ENCODE results near the gene GEMIN4. TPM values are rescaled to one million over a fixed set of nuclear protein-coding genes. Genes with fewer than 3 reads are reported as not detected.
"Not testable (repeated sequence)": the region's sequence is repeated elsewhere in the genome, so short reads cannot be mapped to it uniquely, and the experiment has no call there.

Gene GEMIN4
- total and polyA plus RNA-seq, 2 donors (not counting 1 experiment from before 2014, with no cell fraction given), result 7.4 to 9.3 TPM

DNA sequence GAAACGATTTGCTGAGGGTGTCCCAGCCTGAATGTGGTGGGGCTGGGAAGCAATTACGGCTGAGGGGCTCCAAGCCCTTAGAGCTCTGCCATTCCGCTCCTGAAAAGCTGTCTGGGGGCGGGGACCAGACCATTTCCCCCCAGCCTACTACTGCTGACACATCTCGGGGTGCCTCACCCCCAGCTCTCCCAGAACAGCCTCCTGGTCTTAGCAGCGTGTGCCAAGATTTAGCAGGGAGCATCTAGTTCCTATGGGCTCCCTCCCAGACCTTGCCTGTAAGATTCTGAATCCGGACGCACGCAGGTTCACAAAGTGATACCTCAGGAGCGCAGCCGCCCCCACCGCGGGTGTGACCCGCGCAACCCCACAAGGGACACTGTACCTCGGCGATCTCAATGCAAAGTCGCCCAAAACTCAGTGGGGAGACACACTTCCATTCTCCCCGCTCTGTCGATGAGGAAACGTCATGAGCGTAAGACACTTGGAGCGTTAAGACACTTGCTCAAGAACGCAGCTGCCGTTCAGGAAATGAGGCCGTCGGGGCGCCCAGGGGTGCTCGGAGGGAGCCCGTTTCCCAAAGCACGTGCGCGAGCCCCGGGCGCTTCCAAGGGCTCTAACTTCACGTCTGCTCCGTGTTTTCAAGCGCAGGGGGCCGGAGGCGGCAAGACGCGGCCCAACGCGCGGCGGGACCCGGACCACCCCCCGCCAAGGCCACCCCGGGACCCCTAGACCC is 629 bp downstream of the GEMIN4 start:
- Histone ChIP-seq H2AFZ (ENCODE audit: low read length) (peak overlapping the region; percentile 80), H3K36me3 (ENCODE audit: control insufficient read depth, insufficient read depth, low read length) (peaks cover 10% of the 10 kb centered on the region), H3K9me3 (ENCODE audit: control insufficient read depth, insufficient read depth, low read depth, low read length) (no peaks in the 10 kb centered on the region), H3K27me3 (ENCODE audit: control insufficient read depth, insufficient read depth, low read length) (no peaks in the 10 kb centered on the region), H3K4me2 (ENCODE audit: extremely low read depth, insufficient read depth, low read length) (peak overlapping the region; percentile 90), H3K9ac (ENCODE audit: insufficient read depth, low read length) (peak overlapping the region; percentile 90), H3K4me3 (replicated peaks in 1 of 4; ENCODE audit: control extremely low read depth in 1 of 4, insufficient read depth in 1 of 4, low read depth in 3 of 4, low read length in 4 of 4) (peak overlapping the region; percentile 78 to 89 (median 84)), H3K79me2 (ENCODE audit: control insufficient read depth, insufficient read depth, low read length) (peaks cover 32% of the 10 kb centered on the region), H3K4me1 (ENCODE audit: control insufficient read depth, extremely low read depth, insufficient read depth, low read length) (peaks cover 4% of the 10 kb centered on the region), H4K20me1 (ENCODE audit: control insufficient read depth, extremely low read depth, insufficient read depth, low read length) (no peaks in the 10 kb centered on the region), H3K27ac (ENCODE audit: insufficient read depth, low read length) (peak overlapping the region; percentile 80)
- TF ChIP-seq, protein P1, sequence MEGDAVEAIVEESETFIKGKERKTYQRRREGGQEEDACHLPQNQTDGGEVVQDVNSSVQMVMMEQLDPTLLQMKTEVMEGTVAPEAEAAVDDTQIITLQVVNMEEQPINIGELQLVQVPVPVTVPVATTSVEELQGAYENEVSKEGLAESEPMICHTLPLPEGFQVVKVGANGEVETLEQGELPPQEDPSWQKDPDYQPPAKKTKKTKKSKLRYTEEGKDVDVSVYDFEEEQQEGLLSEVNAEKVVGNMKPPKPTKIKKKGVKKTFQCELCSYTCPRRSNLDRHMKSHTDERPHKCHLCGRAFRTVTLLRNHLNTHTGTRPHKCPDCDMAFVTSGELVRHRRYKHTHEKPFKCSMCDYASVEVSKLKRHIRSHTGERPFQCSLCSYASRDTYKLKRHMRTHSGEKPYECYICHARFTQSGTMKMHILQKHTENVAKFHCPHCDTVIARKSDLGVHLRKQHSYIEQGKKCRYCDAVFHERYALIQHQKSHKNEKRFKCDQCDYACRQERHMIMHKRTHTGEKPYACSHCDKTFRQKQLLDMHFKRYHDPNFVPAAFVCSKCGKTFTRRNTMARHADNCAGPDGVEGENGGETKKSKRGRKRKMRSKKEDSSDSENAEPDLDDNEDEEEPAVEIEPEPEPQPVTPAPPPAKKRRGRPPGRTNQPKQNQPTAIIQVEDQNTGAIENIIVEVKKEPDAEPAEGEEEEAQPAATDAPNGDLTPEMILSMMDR (conservative IDR thresholded peaks at IDR 0.05 in 1 of 2, IDR thresholded peaks at IDR 0.05 in 1 of 2; ENCODE audit: low read depth in 1 of 2, low read length in 2 of 2), result no peak
- no peak for TF ChIP-seq EZH2 (IDR thresholded peaks at IDR 0.05; ENCODE audit: low read length, missing control alignments)
- DNase-seq (ENCODE audit: low read depth in 2 of 2), result peak; percentile 39 to 54

DNA sequence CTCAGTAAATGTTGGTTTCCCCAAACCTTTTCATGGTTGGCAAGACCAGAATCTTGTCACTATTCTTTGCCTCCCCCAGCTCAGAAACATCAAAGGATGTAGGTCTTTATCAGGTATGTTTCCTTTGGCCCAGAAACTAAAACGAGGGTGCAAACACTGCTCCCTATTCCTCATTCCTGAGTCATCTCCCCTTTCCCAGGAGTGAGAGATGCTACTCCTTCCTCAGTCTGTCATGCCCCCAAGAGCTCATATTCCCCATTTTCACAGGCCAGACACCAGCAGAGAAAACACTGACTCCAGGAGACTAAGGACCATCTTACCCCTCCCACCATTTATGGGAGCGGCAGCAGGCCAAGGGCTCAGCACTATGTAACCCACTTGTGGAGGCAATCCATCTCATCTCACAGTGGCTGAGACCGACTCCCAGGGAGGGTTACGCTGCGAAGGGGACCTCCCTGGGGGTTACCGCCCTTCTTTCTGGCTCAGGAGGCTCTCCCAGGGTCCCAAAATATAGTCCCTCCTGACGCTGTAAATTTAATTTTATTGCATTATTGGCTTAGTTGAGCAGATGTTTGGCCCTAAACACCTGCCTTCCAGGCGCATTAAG is 1.5 kb downstream of the GEMIN4 start:
- no peak overlapping the region for H3K27ac ChIP-seq (ENCODE audit: insufficient read depth, low read length)
- peaks cover 14% of the 10 kb centered on the region for H3K36me3 ChIP-seq (ENCODE audit: control insufficient read depth, insufficient read depth, low read length)
- H3K4me1 ChIP-seq (ENCODE audit: control insufficient read depth, extremely low read depth, insufficient read depth, low read length), result peaks cover 4% of the 10 kb centered on the region
- H3K9me3 ChIP-seq (ENCODE audit: control insufficient read depth, insufficient read depth, low read depth, low read length), result no peaks in the 10 kb centered on the region
- no peaks in the 10 kb centered on the region for H4K20me1 ChIP-seq (ENCODE audit: control insufficient read depth, extremely low read depth, insufficient read depth, low read length)
- H3K4me2 ChIP-seq (ENCODE audit: extremely low read depth, insufficient read depth, low read length), result peak overlapping the region; percentile 90
- DNase-seq (ENCODE audit: low read depth in 2 of 2), result no peak
- H2AFZ ChIP-seq (ENCODE audit: low read length), result no peak overlapping the region
- peaks cover 32% of the 10 kb centered on the region for H3K79me2 ChIP-seq (ENCODE audit: control insufficient read depth, insufficient read depth, low read length)
- H3K4me3 ChIP-seq (replicated peaks in 1 of 4; ENCODE audit: control extremely low read depth in 1 of 4, insufficient read depth in 1 of 4, low read depth in 3 of 4, low read length in 4 of 4), result peak overlapping the region in 3 of 4 experiments; percentile 78 to 86 (median 81)
- no peaks in the 10 kb centered on the region for H3K27me3 ChIP-seq (ENCODE audit: control insufficient read depth, insufficient read depth, low read length)
- TF ChIP-seq, protein P1 (conservative IDR thresholded peaks at IDR 0.05 in 1 of 2, IDR thresholded peaks at IDR 0.05 in 1 of 2; ENCODE audit: low read depth in 1 of 2, low read length in 2 of 2), result no peak
- no peak for TF ChIP-seq EZH2 (IDR thresholded peaks at IDR 0.05; ENCODE audit: low read length, missing control alignments)
- no peak overlapping the region for H3K9ac ChIP-seq (ENCODE audit: insufficient read depth, low read length)

DNA sequence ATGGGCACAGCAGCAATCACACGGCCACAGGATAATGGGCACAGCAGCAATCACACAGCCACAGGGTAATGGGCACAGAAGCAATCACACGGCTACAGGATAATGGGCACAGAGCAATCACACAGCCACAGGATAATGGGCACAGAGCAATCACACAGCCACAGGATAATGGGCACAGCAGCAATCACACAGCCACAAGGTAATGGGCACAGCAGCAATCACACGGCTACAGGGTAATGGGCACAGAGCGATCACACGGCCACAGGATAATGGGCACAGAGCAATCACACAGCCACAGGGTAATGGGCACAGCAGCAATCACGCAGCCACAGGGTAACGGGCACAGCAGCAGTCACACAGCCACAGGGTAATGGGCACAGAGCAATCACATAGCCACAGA is 2.7 kb downstream of the GEMIN4 start:
- H3K27me3 ChIP-seq (ENCODE audit: control insufficient read depth, insufficient read depth, low read length); H2AFZ ChIP-seq (ENCODE audit: low read length); H3K9ac ChIP-seq (ENCODE audit: insufficient read depth, low read length); DNase-seq (ENCODE audit: low read depth in 2 of 2); H3K4me2 ChIP-seq (ENCODE audit: extremely low read depth, insufficient read depth, low read length); H4K20me1 ChIP-seq (ENCODE audit: control insufficient read depth, extremely low read depth, insufficient read depth, low read length); H3K4me1 ChIP-seq (ENCODE audit: control insufficient read depth, extremely low read depth, insufficient read depth, low read length); H3K4me3 ChIP-seq (replicated peaks in 1 of 4; ENCODE audit: control extremely low read depth in 1 of 4, insufficient read depth in 1 of 4, low read depth in 3 of 4, low read length in 4 of 4); H3K9me3 ChIP-seq (ENCODE audit: control insufficient read depth, insufficient read depth, low read depth, low read length); H3K27ac ChIP-seq (ENCODE audit: insufficient read depth, low read length): not testable (repeated sequence)
- H3K79me2 ChIP-seq (ENCODE audit: control insufficient read depth, insufficient read depth, low read length), result peaks cover 32% of the 10 kb centered on the region
- H3K36me3 ChIP-seq (ENCODE audit: control insufficient read depth, insufficient read depth, low read length), result peaks cover 22% of the 10 kb centered on the region

DNA sequence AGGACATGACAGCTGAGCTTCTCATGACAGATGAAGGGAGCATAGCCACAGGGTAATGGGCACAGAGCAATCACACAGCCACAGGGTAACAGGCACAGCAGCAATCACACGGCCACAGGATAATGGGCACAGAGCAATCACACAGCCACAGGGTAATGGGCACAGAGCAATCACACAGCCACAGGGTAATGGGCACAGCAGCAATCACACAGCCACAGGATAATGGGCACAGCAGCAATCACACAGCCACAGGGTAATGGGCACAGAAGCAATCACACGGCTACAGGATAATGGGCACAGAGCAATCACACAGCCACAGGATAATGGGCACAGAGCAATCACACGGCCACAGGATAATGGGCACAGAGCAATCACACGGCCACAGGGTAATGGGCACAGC is 3.5 kb downstream of the GEMIN4 start:
- H3K4me1 ChIP-seq (ENCODE audit: control insufficient read depth, extremely low read depth, insufficient read depth, low read length); H3K4me3 ChIP-seq (replicated peaks in 1 of 4; ENCODE audit: control extremely low read depth in 1 of 4, insufficient read depth in 1 of 4, low read depth in 3 of 4, low read length in 4 of 4); H3K27ac ChIP-seq (ENCODE audit: insufficient read depth, low read length); H2AFZ ChIP-seq (ENCODE audit: low read length); DNase-seq (ENCODE audit: low read depth in 2 of 2); H4K20me1 ChIP-seq (ENCODE audit: control insufficient read depth, extremely low read depth, insufficient read depth, low read length); H3K9me3 ChIP-seq (ENCODE audit: control insufficient read depth, insufficient read depth, low read depth, low read length); H3K9ac ChIP-seq (ENCODE audit: insufficient read depth, low read length); H3K4me2 ChIP-seq (ENCODE audit: extremely low read depth, insufficient read depth, low read length); H3K27me3 ChIP-seq (ENCODE audit: control insufficient read depth, insufficient read depth, low read length): not testable (repeated sequence)
- Histone ChIP-seq H3K36me3 (ENCODE audit: control insufficient read depth, insufficient read depth, low read length) (peaks cover 27% of the 10 kb centered on the region), H3K79me2 (ENCODE audit: control insufficient read depth, insufficient read depth, low read length) (peaks cover 32% of the 10 kb centered on the region)
